Measurements from ENCODE around the gene TEX30. TPM values are rescaled to one million over a fixed set of nuclear protein-coding genes. Genes with fewer than 3 reads are reported as not detected.
"Not testable (repeated sequence)": the region's sequence is repeated elsewhere in the genome, so short reads cannot be mapped to it uniquely, and the experiment has no call there.

The TEX30 gene
- polyA plus RNA-seq, 3 donors = 28.6 to 31.8 (median 30.9) TPM

DNA sequence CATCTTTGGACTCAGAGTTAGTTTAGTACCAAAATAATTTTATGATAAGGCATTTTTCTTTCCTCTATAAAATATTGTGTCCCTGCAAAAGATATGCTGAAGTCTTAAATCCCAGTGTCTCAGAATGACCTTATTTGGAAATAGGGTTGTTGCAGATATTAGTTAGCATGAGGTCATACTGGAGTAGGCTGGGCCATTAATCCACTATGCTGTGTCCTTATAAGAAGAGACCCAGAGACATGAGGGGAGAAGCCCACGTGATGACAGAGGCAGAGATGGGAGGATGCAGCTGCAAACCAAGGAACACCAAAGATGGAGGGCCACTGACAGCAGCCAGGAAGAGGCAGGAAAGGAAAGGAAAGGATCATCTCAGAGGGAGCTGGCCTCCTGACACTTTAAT lies 18.8 kb upstream of the TEX30 start:
- no peak for DNase-seq

DNA sequence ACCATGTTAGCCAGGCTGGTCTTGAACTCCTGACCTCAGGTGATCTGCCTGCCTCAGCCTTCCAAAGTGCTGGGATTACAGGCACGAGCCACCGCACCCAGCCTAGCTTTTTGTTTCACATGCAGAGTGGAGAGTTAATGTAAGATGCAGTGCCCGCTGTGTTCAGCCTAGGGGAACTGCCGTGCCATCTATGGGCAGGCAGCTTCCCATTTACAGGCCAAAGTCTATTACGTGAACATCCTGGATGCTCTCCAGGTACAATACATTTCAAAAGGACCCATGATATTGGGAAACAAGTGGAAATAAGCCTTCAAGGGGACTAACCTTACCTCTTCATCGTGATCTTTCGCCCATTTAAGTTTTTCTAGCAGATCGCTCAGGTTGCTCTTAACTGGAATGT lies 15.1 kb upstream of the TEX30 start:
- no peak for DNase-seq

DNA sequence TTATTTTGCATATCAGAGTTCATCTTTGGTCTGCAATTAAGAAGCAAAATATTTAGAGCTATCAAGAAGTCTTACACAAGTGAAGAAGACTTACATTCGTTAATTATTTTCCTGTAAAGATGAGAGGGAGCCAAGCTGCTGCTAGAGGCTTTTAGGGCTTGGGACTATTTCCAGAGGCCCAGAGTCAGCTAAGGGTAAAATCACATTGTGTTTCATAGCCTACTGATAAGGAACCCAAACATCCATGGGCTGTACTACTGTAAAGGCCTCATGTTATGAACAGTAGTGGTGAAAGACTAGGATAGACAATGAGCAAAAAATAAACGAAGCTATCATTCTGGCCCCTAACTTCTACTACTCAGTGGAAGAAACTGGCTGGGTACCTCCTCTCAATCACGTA lies 10.9 kb upstream of the TEX30 start:
- DNase-seq = no peak

DNA sequence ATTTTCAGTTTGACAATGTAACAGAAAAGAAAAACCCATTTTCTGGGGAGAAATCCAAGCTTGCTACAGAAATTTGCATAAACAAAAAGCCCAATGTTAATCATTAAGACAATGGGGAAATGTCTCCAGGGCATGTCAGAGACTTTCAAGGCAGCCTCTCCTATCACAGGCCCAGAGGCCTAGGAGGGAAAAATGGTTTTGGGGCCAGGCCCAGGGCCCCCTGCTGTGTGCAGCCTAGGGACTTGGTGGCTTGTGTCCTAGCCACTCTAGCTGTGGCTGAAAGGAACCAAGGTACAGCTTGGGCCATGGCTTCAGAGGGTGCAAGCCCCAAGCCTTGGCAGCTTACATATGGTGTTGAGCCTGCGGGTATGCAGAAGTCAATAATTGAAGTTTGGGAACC lies 8.0 kb upstream of the TEX30 start:
- DNase-seq = no peak

DNA sequence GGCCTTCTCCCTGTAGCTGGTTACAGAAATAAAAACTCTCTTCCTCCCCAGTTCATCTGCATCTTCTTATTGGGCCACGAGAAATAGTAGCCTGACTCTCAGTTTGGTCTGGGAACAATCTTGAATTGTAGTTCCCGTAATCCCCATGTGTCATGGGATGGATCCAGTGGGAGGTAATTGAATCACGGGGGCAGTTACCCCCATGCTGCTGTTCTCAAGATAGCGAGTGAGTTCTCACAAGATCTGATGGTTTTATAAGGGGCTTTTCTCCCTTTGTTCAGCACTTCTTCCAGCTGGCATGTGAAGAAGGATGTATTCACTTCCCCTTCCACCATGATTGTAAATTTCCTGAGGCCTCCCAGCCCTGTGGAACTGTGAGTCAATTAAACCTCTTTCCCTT lies 7.1 kb upstream of the TEX30 start:
- DNase-seq = not testable (repeated sequence)

DNA sequence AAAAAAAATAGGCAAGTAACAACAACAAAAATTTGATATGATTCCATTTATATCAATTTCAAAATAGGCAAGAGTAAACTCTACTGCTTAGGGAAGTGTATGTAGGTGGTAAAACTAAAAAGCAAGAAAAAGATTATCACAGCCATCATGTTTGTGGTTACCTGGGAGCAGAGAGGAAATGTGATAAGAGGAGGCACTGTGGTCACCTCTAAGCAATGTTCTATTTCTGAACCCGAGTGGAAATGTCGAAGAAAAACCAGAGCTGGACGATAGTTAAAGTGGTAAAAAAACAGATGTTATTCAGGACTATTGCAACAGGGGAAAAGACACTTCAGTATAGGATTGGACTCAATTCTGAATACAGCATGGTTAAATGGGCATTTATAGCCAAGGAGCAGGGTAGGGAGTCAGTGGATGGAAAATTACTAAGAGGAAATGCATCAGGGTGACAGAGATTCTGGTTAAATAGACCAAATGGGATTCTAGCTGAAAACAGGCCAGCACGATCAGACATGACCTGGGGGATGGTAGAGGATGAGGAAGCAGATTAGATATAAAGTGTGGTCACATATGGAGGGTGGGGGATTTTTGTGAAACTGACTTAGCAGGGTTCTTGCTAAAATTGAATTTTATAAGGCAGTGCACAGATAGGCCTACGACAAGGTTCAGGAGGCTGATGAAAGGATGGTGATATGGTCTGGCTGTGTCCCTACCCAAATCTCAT lies 6.0 kb upstream of the TEX30 start:
- DNase-seq = no peak

DNA sequence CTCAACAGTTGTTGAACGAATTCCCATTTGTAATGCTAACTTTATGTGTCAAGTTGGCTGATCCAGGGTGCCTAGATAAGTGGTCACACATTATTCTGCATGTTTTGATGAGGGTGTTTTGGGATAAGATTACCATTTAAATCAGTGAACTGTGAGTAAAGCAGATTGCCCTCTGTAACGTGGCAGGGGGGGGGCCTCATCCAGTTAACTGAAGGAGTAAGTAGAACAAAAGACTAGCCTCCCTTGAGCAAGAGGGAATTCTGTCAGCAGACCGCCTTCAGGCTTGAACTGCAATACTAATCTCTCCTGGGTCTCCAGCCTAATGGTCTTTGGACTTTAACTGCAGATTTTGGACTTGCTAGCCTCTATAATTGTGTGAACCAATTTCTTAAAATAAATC lies 4.2 kb upstream of the TEX30 start:
- no peak for DNase-seq

DNA sequence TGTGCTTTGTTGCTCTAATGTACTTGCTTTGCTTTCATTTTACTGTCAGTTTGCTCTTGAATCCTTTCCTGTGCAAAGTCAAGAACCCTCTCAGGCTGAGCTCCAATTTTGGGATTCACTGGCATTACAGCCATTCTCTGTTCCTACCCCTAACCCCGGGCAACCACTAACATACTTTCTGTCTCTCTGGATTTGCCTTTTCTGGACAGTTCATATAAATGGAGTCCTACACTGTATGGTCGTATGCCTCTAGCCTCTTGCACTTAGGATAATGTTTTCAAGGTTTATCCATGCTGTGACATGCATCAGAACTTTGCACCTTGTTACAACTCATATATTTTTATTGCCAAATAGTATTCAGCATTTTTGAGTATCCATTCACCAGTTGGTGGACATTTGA lies 2.7 kb upstream of the TEX30 start:
- no peak for DNase-seq

DNA sequence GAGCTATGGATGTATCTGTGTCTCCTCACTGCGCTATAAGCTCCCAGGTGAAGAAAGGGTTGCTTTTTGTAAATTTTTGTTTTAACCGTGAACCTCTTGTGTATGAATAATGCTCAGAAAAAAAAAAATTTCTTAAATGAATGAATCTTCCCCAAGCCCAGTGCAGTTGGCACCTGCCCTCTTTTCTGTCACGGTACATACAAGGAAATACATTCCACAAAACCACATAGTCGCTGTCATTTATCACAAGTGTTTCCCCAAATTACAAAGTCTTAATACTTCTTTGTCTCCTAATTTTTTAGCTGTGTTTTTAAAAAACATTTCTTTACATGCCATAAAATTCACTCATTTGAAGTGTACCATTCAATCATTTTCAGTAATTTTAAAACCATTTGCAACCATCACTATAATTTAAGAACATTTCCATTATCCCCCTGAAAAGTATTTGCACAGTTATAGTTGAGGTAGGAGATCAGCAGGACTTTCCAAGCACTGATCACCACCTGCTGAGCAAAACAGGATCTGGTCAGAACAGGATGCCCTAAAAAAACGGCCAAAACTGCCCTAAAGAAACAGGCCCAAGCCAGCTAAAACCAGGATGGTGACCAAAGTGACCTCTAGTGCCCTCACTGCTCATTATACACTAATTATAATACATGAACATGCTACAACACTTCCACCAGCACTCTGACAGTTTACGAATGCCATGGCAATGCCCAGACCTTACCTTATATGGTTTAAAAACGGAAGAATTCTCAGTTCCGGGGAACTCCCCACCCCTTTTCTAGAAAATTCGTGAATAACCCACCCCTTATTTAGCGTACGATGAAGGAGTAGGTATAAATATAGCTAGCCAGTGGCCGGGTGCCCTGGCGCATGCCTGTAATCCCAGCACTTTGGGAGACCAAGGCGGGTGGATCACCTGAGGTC lies 1.3 kb upstream of the TEX30 start:
- no peak for DNase-seq

DNA sequence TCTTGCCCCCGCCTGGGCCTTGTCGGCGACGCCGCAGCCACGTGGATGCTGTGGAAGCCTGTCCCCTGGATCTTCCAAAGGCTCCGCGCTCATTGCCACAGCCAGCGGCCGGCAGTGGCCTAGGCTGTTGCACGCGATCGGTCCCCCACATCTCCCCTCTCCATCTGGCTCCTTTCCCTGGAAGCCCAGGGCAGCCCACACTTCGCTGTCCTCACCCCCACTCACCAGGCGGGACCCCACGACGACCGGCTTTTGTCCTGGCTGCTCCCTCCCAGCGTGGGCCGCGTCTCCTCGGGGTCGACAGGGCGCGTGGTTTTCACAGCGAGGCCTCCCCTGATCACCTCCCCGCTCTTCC lies 605 bp upstream of the TEX30 start:
- DNase-seq = no peak

DNA sequence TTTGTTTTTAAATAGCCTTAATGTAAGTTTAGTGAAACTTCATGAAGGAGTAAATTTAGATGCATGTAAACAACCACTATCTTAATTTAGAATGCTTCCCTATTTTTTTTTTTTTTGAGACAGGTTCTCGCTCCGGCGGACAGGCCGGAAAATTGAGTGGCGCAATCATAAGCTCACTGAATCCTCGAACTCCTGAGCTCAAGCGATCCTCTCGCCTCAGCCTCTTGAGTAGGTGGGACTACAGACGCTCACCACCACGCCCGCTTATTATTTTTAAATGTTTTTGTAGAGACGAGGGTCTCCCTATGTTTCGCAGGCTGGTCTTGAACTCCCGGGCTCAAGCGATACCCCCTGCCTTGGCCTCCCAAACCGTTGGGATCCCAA lies 1.6 kb downstream of the TEX30 start:
- DNase-seq = no peak

DNA sequence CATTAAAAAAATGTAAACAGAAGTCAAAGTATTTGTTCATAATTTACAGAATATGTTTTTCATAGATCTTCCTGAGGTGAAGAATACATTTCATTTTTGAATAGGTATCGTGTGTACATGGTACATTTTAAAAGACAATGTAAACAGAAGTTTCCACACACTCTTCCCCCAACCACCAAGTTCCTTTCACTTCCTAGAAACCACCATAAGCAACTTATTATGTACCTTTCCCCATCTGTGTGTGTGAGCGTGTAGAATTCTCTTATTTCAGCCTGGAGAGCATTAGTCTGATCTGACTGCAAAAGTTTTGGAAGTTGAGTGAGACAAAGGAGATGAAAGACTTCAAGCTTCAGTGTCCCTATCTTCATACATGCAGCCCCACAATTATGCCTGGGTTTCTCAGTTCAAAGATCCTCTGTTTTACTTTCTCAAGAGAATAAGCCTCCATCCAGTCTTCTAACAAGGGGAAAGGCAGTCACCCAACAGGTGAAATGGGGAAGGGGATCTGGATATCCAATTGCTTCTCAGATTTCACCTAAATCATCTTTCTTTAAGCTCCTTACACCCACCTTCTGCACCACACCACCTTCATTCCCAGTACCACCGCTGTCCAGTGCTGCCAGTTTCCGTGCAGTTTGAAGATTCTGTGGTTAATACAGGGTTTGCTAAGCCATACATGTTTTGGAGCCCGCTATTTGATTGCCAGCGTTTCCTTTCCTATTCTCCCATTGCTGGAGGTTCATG lies 2.1 kb downstream of the TEX30 start:
- no peak for DNase-seq

DNA sequence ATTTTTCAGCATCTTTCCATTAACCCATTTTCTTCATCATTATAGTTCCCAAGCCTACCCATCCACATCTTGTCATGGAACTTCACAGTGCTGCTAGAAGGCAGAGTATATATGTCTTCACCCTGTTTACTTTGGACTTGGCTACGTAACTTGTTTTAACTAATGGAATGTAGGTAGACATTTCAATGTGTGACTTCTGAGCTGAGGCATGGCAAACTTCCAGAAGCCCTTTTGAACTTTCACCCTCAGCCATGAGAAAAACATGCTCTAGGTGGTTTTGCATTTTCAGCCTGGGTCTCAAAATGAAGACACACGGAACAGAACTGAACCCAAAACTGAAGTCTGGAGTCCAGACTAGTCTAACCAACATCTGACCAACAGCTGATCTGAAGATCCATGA lies 3.2 kb downstream of the TEX30 start:
- no peak for DNase-seq

DNA sequence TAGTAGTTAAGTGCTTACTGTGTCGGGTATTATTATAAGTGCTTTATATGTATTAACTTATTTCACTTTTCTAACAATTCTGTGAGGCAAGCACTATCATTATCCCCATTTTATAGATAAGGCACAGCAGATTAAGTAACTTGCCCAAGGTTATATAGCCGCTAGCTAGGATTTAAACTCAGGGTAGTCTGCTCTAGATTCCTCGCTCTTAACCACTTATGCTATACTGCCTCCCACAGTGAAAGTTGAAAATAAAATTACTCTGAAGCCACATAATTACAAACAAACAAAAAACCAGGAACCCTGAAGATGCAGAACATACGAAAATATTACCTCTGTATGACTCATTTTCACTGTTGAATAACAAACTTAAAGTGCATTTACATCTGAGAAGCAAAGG lies 3.9 kb downstream of the TEX30 start:
- DNase-seq = no peak

DNA sequence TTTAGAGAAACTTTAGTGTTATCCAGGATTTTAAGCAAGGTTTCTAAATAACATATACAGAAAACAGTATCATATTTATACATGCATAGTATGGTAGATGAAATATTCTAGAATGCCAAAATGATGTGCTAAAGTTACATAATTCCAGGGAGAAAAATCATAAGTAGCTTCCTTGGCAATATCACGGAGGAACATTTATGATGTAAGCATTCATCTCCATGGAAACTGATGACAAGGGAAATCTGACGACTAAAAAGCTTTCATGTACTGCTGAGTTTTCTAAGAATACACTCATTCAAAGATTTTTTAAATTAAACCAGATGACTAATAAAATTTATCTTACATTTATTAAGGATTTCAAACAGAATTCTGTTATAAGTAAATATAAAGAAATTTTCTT lies 4.7 kb downstream of the TEX30 start:
- no peak for DNase-seq

DNA sequence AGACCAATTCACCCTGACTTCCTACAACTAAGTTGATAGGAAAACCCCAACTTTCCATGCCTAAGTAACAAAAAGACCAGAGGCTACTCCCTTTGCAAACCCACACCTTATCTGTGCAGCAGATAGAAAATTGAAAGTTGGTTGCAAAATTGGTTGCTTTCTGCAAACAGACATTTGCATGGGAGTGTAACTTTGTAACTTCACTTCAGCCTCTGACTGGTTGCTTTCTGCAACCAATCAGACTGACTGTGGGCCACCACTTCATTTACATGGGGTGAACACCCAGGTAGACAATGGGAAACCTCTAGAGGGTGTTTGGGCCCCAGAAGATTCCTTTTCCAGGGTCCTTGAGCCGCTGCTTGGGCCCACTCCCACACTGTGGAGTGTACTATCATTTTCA lies 9.8 kb downstream of the TEX30 start:
- no peak for DNase-seq

DNA sequence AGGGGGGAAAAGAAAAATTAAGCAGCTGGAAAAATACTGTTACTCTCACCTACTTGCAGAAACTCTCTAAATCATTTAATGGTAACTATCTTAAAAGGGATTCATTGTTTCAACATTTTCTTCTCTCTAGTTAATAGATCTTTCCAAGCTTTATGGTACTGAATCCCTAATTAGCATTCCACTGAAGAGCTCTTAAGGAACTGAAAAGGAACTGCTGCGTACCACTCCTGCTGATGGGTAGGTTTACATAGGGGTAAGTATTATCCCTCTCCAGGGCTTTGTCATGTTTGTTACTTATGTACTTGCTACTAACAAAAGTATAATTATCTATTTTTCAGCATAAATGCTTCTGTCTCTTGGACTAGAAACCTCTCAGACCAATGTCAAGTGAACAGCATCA lies 12.5 kb downstream of the TEX30 start:
- no peak for DNase-seq

DNA sequence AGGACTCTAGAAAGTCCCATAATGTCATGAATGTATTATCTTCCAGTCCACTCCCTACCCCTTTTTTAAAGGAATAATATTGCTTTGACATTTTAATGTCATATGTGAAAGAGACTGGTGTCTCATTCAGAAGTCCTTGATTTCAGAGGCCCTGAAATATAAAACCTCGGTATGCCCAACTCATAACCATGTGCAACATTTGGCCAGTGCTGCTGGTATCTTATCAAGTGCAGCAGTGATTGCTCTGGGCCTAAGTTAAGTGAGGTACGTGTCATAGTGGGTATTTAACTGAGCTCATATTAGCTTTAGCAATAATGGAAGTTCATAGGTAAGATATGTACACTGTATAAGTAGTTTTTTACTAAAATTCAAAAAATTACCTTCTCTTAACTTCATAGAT lies 14.7 kb downstream of the TEX30 start:
- DNase-seq = no peak

DNA sequence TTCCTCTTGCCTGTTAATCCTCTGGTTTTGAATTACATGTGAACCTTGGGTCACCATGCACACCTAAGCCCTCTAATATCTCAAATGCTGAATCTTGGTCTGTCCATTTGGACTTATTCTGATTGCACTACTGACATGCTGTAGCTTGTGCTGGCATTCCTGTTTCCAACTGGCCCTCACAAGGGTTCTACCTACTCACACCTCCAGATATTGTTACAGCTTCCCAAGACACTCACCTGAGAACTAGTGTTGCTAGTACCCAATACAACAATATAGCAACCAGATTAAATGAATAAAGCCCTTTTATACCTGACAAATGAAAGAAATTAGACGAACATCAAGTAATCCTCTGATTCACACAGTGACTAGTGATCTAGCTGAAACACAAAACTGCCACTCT lies 16.6 kb downstream of the TEX30 start:
- no peak for DNase-seq

DNA sequence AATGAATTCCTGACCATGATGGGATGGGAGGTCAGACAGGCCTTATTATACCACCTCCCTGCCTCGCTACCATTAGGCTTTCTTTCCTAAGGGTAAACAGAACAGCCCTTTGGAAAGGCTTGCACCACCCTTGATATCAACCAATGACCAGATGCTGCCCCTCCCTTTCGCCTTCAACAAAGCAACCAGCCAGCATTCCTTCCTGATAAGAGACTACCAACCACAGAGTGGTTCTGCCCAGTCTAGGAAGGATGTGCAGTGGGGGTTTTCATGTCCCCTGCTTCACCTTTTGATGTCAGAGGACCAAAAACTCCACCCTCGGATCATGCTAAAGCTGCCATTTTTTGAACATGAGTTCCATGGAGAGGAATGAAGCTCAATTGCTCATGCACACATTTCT lies 21.7 kb downstream of the TEX30 start:
- DNase-seq = no peak

DNA sequence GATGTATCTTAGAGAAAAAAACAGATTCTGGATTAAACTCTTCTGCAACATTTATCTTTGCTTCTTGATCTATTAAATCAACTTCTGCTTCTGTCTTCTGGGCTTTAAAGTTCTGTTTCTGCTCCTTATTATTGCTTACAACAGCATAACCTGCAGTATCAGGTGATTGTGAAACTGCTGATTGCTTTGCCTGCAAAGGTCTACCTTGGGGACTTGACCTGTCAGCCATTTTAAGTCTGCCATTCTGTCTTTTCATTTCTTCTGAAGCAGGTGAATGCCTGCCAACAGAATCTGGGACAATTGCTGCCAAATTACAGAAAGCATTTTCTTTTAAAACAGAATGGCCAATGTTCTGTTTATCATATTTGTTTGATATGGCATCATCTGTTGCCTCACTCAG lies 31.1 kb downstream of the TEX30 start:
- DNase-seq = no peak

DNA sequence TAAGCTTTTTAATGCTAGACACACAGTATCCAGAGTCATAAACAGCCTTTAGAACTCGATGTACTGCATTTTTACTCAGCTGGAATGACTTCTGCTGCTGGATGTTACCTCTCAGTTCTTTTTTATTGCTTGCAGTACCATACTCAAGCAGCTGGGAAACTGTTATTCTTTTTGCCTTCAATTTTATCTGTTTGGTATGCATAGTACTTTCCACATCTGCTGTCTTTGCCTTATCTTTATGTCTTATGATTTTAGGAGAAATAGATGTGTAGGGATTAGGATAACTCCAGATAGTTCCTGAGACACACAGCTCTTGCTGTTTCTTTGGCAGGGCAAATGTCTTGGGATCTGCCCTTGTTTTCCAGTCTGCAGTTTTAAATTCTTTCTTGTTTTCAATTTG lies 31.5 kb downstream of the TEX30 start:
- no peak for DNase-seq
